Measurements from ENCODE around the gene DCDC2B.

DNA sequence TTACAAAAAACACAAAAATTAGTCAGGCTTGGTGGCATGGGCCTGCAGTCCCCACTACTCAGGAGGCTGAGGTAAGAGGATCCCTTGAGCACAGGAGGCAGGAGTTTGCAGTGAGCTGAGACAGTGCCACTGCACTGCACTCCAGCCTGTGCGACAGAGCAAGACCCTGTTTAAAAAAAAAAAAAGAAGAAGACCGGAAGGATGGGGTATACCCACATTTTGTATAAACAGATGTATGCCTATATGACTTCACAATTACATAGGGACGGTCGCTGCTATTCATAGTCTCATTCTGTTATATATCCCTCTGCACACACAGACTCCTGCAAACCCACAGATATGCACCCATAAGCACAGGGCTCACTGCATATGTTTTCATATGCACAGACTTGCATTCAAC is 54.9 kb downstream of the DCDC2B start:
- TF ChIP-seq, protein P1, sequence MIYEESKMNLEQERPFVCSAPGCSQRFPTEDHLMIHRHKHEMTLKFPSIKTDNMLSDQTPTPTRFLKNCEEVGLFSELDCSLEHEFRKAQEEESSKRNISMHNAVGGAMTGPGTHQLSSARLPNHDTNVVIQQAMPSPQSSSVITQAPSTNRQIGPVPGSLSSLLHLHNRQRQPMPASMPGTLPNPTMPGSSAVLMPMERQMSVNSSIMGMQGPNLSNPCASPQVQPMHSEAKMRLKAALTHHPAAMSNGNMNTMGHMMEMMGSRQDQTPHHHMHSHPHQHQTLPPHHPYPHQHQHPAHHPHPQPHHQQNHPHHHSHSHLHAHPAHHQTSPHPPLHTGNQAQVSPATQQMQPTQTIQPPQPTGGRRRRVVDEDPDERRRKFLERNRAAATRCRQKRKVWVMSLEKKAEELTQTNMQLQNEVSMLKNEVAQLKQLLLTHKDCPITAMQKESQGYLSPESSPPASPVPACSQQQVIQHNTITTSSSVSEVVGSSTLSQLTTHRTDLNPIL (CRISPR knock-in tag; IDR thresholded peaks at IDR 0.05; ENCODE audit: low read depth): no peak
- no peak for TF ChIP-seq ESRRG (CRISPR knock-in tag; IDR thresholded peaks at IDR 0.05)
